GM21717 (cell line): ENCODE data around the gene AIP.

ENCODE experiments used
- ATAC-seq: cut with Tn5 transposase; IDR thresholded peaks from one replicate; pipeline ENCODE4 v1.9.1; 2021; ENCODE audit warnings: mild to moderate bottlenecking, moderate library complexity; ENCODE audit not compliant: unreplicated experiment

The AIP gene

GRCh38 chr11:67525275-67525976 is 42.6 kb downstream of the AIP start:
- no peak for ATAC-seq

- no peak for ATAC-seq
Measured at GRCh38 chr11:67528376-67528775, 45.5 kb downstream of the AIP start.

GRCh38 chr11:67530282-67530592 is 47.4 kb downstream of the AIP start:
- ATAC-seq = no peak

GRCh38 chr11:67532889-67533288 is 50.1 kb downstream of the AIP start:
- ATAC-seq = no peak

- no peak for ATAC-seq
Measured at GRCh38 chr11:67534070-67534679, 51.3 kb downstream of the AIP start.

- ATAC-seq = no peak
Measured at GRCh38 chr11:67535561-67535960, 52.7 kb downstream of the AIP start.

DNA sequence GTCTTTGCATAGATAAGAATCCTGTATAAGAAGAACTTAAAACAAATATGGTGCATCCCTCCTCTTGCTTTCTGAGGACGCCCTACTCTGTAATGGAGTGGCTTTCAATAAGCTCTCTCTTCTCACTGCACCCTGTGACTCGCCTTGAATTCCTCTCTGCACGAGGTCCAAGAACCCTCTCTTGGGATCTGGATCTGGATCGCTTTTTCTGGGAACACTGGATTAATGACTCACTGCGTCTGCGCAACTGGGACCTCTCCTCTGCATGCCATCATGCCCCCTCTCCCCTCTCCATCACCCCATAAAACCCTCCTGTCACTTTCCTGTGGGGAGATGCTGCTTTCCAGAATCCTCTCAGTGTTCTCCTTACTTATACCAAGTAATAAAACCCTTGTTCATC is 55.5 kb downstream of the AIP start:
- no peak for ATAC-seq

DNA sequence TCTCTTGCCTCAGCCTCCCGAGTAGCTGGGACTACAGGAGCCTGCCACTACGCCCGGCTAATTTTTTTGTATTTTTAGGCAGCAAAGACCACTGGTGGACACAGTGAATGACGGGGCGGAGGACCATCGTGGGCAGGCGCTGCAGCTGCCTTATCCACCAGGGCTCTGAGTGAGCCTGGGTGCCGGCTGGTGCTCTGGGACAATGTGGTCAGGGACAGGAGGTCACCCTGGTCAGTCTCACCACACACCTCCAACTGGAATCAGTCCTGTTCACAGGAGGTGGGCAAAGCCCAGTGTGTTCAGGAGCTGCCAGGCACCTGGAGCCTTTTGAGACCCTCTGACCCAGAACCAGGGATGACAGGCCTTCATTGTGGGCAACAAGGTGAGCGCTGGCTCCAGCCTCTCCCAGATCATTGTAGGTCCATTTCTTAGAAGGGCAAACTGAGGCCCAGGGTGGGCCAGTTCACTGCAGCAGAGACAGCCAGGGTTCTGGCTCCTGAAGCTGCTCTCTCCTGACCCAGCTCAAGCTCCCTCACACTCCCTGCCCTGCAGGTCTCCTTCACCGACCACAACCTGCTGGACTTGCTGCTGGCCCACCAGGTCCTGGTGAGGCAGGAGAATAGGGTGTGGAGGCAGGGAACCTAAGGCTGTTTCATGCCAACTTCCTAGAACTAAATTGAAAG is 56.1 kb downstream of the AIP start:
- ATAC-seq = no peak

DNA sequence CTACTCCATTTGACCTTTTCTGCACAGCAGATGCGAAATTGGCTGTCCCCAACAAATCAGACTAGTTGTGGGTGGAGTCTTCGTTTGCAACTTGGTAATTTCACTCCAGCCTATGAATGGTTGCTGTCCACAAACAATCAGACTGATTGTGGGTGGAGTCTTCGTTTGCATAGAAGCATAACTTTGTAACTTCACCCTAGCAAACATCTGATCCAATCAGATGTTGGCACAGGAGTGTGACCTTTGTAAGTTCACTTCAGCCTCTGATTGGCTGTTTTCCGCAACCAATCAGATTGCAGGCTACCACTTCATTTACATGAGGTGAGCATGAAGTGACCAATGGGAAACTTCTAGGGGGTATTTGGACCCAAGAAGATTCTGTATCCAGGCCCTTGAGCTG is 56.7 kb downstream of the AIP start:
- no peak for ATAC-seq
